DND-41 (cell line): ENCODE results near the gene ERBB4.

Experiments used
- CTCF ChIP-seq: IDR thresholded peaks from 2 replicates; pipeline ENCODE4 v1.5.1; 2012; ENCODE audit warnings: borderline replicate concordance, low read length, moderate library complexity, mild to moderate bottlenecking; ENCODE audit not compliant: poor library complexity, severe bottlenecking; ENCODE audit errors: extremely low read depth
- EZH2 ChIP-seq: IDR thresholded peaks from 3 replicates; pipeline ENCODE4 v1.6.1; 2012; ENCODE audit warnings: borderline replicate concordance, low read depth, mild to moderate bottlenecking, moderate library complexity, low read length, inconsistent platforms; ENCODE audit not compliant: severe bottlenecking

- TF ChIP-seq CTCF (no peak), EZH2 (no peak)
Measured at GRCh38 chr2:211344289-211344688, 1194.3 kb downstream of the ERBB4 start.
